ENCODE results near the gene ADGRB3.

GRCh38 chr6:68958327-68958726 lies 323.2 kb downstream of the ADGRB3 start:
- TF ChIP-seq, protein P1, sequence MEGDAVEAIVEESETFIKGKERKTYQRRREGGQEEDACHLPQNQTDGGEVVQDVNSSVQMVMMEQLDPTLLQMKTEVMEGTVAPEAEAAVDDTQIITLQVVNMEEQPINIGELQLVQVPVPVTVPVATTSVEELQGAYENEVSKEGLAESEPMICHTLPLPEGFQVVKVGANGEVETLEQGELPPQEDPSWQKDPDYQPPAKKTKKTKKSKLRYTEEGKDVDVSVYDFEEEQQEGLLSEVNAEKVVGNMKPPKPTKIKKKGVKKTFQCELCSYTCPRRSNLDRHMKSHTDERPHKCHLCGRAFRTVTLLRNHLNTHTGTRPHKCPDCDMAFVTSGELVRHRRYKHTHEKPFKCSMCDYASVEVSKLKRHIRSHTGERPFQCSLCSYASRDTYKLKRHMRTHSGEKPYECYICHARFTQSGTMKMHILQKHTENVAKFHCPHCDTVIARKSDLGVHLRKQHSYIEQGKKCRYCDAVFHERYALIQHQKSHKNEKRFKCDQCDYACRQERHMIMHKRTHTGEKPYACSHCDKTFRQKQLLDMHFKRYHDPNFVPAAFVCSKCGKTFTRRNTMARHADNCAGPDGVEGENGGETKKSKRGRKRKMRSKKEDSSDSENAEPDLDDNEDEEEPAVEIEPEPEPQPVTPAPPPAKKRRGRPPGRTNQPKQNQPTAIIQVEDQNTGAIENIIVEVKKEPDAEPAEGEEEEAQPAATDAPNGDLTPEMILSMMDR (conservative IDR thresholded peaks at IDR 0.05; ENCODE audit: low read depth, low read length), result peak; percentile 41; the same call in 1 of the 2 replicates
- TF ChIP-seq EZH2phosphoT487 (IDR thresholded peaks at IDR 0.05; ENCODE audit: borderline replicate concordance, low read length), result no peak
